Esophagus (tissue), 2 donors: ENCODE results near the gene MT1E. TPM values are rescaled to one million over a fixed set of nuclear protein-coding genes. Genes with fewer than 3 reads are reported as not detected.
"Not testable (repeated sequence)": the region's sequence is repeated elsewhere in the genome, so short reads cannot be mapped to it uniquely, and the experiment has no call there.

Experiments used
- H3K27ac ChIP-seq, 2 donors: one replicate each; pipeline ENCODE4 v1.5.1; 2013; ENCODE audit warnings: low read depth in 2 of 2, mild to moderate bottlenecking in 2 of 2, inconsistent platforms in 1 of 2, low read length in 1 of 2, moderate library complexity in 1 of 2
- H3K27me3 ChIP-seq, 2 donors: one replicate each; pipeline ENCODE4 v1.6.1; 2013; ENCODE audit warnings: low read length in 2 of 2, control low read depth in 1 of 2, mild to moderate bottlenecking in 1 of 2; ENCODE audit not compliant: insufficient read depth in 2 of 2, control insufficient read depth in 1 of 2
- H3K36me3 ChIP-seq, 2 donors: one replicate each; pipeline ENCODE4 v1.6.1; 2013; ENCODE audit warnings: low read length in 1 of 2; ENCODE audit not compliant: control insufficient read depth in 2 of 2, insufficient read depth in 2 of 2
- H3K4me1 ChIP-seq, 2 donors: one replicate each; pipeline ENCODE4 v1.6.1; 2013; ENCODE audit warnings: low read length in 1 of 2; ENCODE audit not compliant: control insufficient read depth in 2 of 2, insufficient read depth in 2 of 2
- H3K4me3 ChIP-seq, 2 donors: one replicate each; pipeline ENCODE4 v1.5.1; 2013; ENCODE audit warnings: low read length in 2 of 2, mild to moderate bottlenecking in 2 of 2, low read depth in 1 of 2, moderate library complexity in 1 of 2
- H3K9me3 ChIP-seq, 2 donors: one replicate each; pipeline ENCODE4 v1.6.1; 2013; ENCODE audit warnings: mild to moderate bottlenecking in 2 of 2, low read depth in 1 of 2, low read length in 1 of 2, moderate library complexity in 1 of 2; ENCODE audit not compliant: control insufficient read depth in 2 of 2, insufficient read depth in 1 of 2
- WGBS, 2 donors: extraction: QIAGEN DNeasy Blood & Tissue Kit; methylation state at CpG; one replicate each; pipeline ENCODE4 v1.1.7; 2013; 5-methylcytosine and 5-hydroxymethylcytosine counted together
- polyA plus RNA-seq, 2 donors: library from polyadenylated mRNA; stranded (reverse); fragments of 200-250 nt; gene quantifications; one replicate each; pipeline ENCODE4 v1.2.3, GENCODE V29; 2013
- donor health status: healthy with polysubstance abuse.
- donor health status: Bipolar disorder and iron deficiency.

MT1E gene
- polyA plus RNA-seq, 2 donors = 232 to 268 TPM

DNA sequence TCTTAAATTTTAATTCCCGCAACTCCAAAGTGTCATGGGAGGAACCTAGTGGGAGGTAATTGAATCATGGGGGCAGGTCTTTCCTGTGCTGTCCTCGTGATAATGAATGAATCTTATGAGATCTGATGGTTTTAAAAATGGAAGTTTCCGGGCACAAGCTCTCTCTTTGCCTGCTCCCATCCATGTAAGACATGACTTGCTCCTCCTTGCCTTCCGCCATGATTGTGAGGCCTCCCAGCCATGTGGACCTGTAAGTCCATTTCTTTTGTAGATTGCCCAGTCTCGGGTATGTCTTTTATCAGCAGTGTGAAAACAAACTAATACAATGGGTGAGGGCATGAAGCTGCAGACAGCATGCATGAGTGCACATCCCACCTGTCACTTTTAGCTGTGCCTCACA is 2.4 kb upstream of the MT1E start:
- not testable (repeated sequence) for H3K36me3 ChIP-seq, H3K9me3 ChIP-seq, H3K4me3 ChIP-seq, H3K4me1 ChIP-seq, H3K27me3 ChIP-seq, H3K27ac ChIP-seq
- WGBS, 2 donors = 93 to 95% methylated on average over 5 of the region's 5 CpGs

- H3K9me3 ChIP-seq = no peaks in the 10 kb centered on the region
- 93 to 97% methylated on average over 2 of the region's 2 CpGs for WGBS, 2 donors
- H3K4me3 ChIP-seq = no peak overlapping the region
- H3K27me3 ChIP-seq = no peaks in the 10 kb centered on the region
- no peaks in the 10 kb centered on the region for H3K36me3 ChIP-seq
- H3K4me1 ChIP-seq = no peaks in the 10 kb centered on the region
- no peak overlapping the region for H3K27ac ChIP-seq
Measured at GRCh38 chr16:56623637-56624036, 1.9 kb upstream of the MT1E start.

DNA sequence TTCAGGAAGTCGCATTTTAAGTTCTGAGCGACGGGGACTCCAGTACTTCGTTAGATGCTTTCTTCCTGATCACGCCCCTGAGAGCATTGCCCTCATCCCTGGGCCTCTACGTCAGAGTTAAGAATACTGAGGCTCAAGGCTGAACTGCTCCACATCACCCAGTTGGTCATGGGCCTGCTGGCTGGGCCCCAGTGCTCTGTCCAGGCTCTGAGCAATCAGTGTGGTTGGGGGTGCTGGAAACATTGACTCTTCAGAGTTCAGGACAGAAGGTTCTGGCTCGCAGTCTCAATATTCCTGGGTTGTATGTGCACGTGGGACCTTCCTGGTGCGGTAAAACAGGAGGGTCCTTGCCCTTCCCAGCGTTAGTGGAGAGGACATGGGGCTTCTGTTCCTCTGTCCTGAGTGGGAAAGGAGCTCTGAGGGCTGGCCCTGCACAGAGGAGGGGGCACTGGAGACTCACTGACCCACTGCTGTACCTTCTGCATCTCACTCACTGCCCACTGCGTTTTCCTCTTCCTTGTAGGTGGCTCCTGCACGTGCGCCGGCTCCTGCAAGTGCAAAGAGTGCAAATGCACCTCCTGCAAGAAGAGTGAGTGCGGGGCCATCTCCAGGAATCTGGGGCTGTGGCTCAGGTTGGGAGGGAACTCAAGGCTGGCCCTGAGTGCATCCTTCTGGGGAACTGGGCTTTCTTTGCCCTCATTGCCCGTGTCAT is 518 bp downstream of the MT1E start:
- Histone ChIP-seq H3K9me3 (no peaks in the 10 kb centered on the region), H3K4me1 (no peaks in the 10 kb centered on the region), H3K27ac (peak overlapping the region; percentile 78 to 92), H3K4me3 (peak overlapping the region; percentile 64 to 68), H3K27me3 (no peaks in the 10 kb centered on the region), H3K36me3 (no peaks in the 10 kb centered on the region)
- WGBS, 2 donors = 18 to 33% methylated on average over 16 of the region's 16 CpGs

DNA sequence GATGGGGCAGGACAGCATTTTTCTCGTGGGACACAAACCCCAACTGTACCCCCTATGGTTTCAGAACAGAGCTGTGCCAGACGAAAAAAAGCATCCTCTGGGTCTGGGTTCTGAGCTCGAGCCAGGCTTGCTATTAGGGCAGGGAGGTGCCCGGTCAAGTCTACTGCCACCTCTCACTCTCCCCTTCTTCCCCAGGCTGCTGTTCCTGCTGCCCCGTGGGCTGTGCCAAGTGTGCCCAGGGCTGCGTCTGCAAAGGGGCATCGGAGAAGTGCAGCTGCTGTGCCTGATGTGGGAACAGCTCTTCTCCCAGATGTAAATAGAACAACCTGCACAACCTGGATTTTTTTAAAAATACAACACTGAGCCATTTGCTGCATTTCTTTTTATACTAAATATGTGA is 1.1 kb downstream of the MT1E start:
- Histone ChIP-seq H3K4me3 (peak overlapping the region; percentile 64 to 68), H3K36me3 (no peaks in the 10 kb centered on the region), H3K27me3 (no peaks in the 10 kb centered on the region), H3K9me3 (no peaks in the 10 kb centered on the region), H3K27ac (peak overlapping the region; percentile 62 to 92), H3K4me1 (peaks cover 0 to under 1% of the 10 kb centered on the region in 2 donors)
- whole genome bisulfite sequencing, 2 donors = 37 to 39% methylated on average over 7 of the region's 7 CpGs

GRCh38 chr16:56628486-56629350 is 3.1 kb downstream of the MT1E start:
- H3K36me3 ChIP-seq = no peaks in the 10 kb centered on the region
- no peaks in the 10 kb centered on the region for H3K9me3 ChIP-seq
- H3K4me3 ChIP-seq = no peak overlapping the region
- peaks cover 5 to 10% of the 10 kb centered on the region in 2 donors for H3K4me1 ChIP-seq
- H3K27me3 ChIP-seq = no peaks in the 10 kb centered on the region
- peak overlapping the region in 1 of 2 donors; percentile 26 for H3K27ac ChIP-seq
- WGBS, 2 donors = 65% methylated on average over 9 of the region's 9 CpGs

DNA sequence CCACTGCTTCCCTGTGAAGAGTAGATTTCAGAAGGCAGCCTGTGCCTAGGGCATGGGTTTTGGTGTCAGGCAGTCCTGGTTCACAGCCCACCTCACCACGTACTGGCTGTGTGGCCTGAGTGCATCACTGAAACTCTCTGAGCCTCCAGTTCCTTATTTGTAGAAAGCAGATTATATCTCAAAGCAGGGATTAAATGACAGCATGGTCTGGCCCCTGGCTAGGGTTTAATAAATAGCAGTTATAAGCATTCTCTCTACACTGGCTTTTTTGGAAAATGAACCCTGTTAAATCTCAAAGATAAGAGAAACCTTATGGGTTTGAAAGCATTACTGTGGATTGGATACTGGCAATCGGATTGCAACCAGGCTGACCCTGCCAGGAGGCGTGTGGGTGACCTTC is 4.0 kb downstream of the MT1E start:
- H3K27ac ChIP-seq = no peak overlapping the region
- WGBS, 2 donors = 89 to 90% methylated on average over 3 of the region's 3 CpGs
- no peaks in the 10 kb centered on the region for H3K9me3 ChIP-seq
- no peak overlapping the region for H3K4me3 ChIP-seq
- H3K36me3 ChIP-seq = no peaks in the 10 kb centered on the region
- H3K4me1 ChIP-seq = peaks cover 5 to 10% of the 10 kb centered on the region in 2 donors
- no peaks in the 10 kb centered on the region for H3K27me3 ChIP-seq

DNA sequence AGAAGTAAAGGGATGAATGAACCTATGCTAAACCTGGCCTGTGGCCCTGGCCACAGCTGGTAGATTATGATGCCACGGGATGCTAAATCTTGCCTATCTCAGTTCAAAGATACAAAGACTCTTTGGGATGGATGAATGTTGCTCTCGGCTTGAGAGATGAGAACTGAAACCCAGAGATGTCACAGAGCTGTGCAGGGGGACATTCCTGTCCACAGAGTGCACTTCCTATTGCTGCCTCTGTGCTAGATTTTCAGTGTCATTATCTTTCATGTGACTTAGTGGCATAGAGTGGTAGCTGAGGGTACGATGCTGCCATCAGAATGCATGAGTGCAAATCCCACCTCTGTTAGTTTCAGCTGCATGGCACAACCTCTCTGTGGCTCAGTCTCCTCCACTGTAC is 4.6 kb downstream of the MT1E start:
- WGBS, 2 donors = 77 to 78% methylated on average over 3 of the region's 3 CpGs
- H3K36me3 ChIP-seq = no peaks in the 10 kb centered on the region
- no peak overlapping the region for H3K27ac ChIP-seq
- H3K4me1 ChIP-seq = peaks cover 5 to 12% of the 10 kb centered on the region in 2 donors
- no peaks in the 10 kb centered on the region for H3K9me3 ChIP-seq
- no peaks in the 10 kb centered on the region for H3K27me3 ChIP-seq
- no peak overlapping the region for H3K4me3 ChIP-seq

DNA sequence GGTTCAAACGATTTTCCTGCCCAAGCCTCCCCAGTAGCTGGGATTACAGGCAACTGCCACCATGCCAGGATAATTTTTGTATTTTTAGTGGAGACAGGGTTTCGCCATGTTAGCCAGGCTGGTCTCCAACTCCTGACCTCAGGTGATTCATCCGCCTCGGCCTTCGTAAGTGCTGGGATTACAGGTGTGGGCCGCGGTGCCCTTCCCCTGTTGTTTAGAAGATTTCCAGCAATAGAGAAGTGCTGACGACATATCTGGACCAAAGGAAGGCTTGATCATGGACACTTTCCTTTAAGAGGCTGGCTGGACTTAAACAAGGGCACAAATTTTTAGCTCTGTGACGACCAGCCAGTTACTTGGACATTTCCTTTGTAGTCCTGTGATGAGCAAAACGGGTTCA is 5.6 kb downstream of the MT1E start:
- Histone ChIP-seq H3K36me3 (no peaks in the 10 kb centered on the region), H3K27me3 (peaks cover 0 to 3% of the 10 kb centered on the region in 2 donors), H3K4me3 (no peak overlapping the region), H3K4me1 (peaks cover 5 to 14% of the 10 kb centered on the region in 2 donors), H3K27ac (no peak overlapping the region), H3K9me3 (no peaks in the 10 kb centered on the region)
- 87 to 88% methylated on average over 10 of the region's 10 CpGs for WGBS, 2 donors

- H3K9me3 ChIP-seq = no peaks in the 10 kb centered on the region
- WGBS, 2 donors = 46 to 52% methylated on average over 14 of the region's 14 CpGs
- H3K27ac ChIP-seq = peak overlapping the region; percentile 52 to 62
- no peaks in the 10 kb centered on the region for H3K36me3 ChIP-seq
- H3K4me1 ChIP-seq = peaks cover 5 to 14% of the 10 kb centered on the region in 2 donors
- H3K27me3 ChIP-seq = peaks cover 0 to 3% of the 10 kb centered on the region in 2 donors
- peak overlapping the region; percentile 16 to 38 for H3K4me3 ChIP-seq
Measured at GRCh38 chr16:56631832-56632155, 6.2 kb downstream of the MT1E start.
